Myocyte (in vitro differentiated cells): ENCODE measurements around the gene TMEM150A. TPM values are rescaled to one million over a fixed set of nuclear protein-coding genes. Genes with fewer than 3 reads are reported as not detected.
A peak's percentile ranks its signal among the peaks of the same experiment; 100 is the strongest.
"Not testable (repeated sequence)": the region's sequence is repeated elsewhere in the genome, so short reads cannot be mapped to it uniquely, and the experiment has no call there.

Source experiments
- DNase-seq: peaks from one replicate; pipeline ENCODE4 v3.0.0-alpha.2; 2012; ENCODE audit warnings: low read depth
- total RNA-seq: library from RNA; depleted of rRNA; stranded (reverse); fragments of >200 nt; gene quantifications from 2 replicates; pipeline ENCODE4 v1.2.3, GENCODE V29; 2014

The TMEM150A gene
- total RNA-seq, 1 donor from 2014 or later, result 22.7 TPM

DNA sequence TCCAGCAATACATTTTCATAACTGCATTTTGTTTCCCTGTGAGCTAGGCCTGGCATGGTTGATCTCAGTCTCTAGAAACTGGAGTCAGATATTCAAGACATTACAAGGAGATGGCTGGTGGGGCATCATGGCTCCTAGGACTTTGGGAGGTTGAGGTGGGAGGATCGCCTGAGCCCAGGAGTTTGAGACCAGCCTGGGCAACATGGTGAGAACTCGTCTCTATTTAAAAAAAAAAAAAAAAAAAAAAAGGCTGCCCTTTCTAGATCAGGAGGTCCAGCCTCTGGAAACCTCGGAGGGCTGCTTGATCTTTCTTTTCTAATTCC is 25.5 kb downstream of the TMEM150A start:
- DNase-seq, result no peak

DNA sequence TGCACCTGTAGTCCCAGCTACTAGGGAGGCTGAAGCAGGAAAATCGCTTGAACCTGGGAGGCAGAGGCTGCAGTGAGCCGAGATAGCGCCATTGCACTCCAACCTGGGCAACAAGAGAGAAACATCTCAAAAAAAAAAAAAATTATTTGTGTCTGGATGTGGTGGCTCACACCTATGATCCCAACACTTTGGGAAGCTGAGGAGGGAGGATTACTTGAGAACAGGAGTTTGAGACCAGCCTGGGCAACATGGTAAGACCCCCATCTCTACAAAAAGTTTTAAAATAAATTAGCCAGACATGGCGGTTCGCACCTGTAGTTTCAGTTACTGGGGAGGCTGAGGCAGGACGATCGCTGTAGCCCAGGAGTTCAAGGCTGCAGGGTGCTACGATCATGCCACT is 26.8 kb downstream of the TMEM150A start:
- DNase-seq, result no peak

DNA sequence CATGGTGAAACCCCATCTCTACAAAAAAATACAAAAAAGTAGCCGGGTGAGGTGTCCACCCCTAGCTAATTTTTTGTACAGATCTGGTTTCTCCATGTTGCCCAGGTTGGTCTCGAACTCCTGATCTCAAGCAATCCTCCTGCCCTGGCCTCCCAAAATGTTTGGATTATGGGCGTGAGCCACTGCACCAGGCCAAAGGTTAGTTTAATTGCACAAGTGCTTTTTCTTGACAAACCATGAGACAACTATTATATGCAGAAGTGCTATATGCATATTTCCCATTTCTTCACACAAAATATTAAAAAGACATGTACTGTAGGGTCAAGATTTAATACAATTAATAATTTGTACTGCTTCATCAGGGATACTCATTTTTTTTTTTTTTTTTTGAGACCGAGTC is 36.2 kb downstream of the TMEM150A start:
- no peak for DNase-seq

DNA sequence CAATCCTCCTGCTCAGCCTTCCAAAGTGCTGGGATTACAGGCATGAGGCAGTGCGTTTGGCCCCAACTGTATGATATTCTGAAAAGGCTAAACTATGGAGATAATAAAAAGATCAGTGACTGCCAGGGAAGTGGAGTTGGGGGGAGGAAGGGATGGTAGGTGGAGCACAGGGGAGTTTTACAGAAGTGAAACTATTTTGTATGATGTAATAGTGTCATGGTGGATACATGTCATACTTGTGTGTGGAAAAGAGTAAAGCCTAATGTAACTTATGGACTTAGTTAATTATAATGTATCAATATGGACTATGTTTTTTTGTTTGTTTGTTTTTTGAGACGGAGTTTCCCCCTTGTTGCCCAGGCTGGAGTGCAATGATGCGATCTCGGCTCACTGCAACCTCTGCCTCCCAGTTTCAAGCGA is 38.3 kb downstream of the TMEM150A start:
- no peak for DNase-seq

DNA sequence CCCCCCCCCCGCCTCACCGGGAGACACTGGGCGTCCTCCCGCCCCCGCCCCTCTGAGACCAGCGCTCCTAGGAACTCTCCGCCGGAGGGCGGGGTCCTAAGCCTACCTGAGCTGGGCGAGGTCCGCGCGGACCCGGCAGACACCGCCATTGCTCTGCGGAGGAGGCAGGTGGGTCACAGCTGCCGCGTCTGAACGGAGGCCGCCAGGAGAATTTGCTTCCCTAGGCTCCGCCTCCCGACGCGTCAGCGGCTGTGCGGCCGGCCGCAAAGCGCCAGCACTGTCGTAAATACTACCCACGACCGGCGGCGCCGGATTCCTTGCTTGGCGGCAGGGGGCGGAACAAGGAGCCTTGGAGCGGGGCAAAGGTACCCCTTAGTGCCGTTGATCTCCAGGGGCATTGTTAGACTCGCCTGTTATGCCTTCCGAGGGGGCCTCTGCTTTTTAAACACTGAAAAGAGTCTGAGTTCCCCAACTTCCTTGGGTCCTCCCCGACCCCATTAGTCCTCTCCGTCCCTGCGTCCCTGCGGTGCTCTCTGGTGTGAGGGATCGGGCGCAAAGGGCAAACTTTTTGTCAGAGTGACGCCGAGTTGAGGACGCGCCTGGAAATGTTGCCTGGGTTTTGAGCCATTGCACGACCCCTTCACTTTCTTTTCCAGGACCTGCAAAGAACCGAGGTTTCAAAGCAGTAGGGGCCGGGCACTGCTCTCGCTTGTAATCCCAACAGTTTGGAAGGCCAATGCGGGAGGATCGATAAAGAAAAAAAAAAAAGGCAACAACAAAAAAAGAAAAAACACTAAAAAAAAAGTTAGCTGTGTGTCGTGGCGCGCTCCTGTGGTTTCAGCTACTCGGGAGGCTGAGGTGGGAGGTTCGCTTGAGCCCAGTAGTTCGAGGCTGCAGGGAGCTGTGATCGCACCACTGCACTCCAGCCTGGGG is 41.0 kb downstream of the TMEM150A start, which contains the start of gene GGCX:
TSS of gene GGCX (minus strand) at position 214 of the 933 bp plus-strand sequence. CDS start at position 149, 65 bp downstream.
- peak; percentile 96 for DNase-seq

DNA sequence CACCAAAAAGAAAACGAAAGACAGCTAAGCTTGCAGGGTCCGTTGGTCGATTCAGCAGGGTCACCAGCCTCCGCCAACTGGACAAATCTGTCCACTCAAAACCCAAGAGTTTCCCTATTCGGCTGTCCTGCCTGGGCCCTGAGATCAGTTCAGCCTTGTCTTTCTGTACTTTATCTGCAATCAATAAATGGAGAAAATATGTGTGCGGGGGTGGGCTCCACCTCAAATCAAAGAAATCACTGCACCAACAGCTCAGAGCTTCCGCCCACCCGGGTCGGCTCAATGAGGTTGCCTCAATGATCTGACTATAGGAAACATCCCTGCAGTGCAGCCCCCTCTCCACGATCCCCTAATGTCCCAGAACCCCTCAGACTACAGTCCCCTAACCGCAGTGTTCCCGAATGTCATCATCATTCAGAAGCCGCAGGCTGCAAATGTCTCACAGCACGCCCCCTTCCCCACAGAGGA is 41.7 kb downstream of the TMEM150A start:
- DNase-seq, result no peak

DNA sequence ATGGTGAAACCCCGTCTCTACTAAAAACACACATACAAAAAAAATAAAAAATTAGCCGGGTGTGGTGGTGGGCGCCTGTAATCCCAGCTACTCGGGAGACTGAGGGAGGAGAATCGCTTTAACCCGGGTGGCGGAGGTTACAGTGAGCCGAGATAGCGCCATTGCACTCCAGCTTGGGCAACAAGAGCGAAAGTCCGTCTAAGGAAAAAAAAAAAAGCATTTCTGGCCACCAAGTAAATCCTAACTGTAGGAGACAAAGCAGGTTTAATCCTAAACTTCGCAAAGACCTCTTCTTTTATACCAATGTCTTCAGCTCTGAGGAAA is 42.1 kb downstream of the TMEM150A start:
- DNase-seq, result not testable (repeated sequence)

DNA sequence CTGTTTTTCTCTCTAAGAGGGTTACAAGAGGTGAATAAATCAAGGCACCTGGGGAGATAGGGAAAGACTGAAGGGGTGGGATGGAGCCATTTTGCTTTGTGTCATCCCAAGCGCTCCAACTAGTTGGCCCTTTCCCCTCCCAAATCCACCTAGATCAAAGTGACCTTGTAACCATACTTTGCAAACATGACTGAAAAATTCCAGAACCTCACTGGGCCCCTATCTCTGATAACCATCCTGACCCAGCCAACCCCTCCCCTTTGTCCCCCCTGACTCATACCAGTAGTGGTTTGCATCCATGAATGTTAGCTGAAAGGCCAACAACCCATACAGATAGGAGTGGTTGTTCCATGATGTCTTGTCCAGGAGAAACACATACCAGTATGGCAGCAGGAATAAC is 44.3 kb downstream of the TMEM150A start:
- no peak for DNase-seq

DNA sequence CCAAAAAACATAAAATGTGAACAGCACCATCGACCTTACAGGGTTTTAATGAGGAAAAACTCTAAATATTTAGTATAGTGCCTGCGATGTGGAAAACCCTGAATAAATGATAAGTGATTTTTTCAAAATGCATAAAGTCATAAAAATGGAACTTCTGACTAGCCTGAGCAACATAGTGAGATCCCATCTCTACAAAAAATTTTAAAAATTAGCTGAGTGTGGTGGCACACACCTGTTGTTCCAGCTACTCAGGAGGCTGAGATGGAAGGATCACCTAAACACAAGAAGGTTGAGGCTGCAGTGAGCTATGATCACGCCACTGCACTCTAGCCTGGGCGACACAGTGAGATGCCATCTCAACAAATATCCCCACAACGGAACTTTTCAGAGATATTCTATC is 45.4 kb downstream of the TMEM150A start:
- no peak for DNase-seq

DNA sequence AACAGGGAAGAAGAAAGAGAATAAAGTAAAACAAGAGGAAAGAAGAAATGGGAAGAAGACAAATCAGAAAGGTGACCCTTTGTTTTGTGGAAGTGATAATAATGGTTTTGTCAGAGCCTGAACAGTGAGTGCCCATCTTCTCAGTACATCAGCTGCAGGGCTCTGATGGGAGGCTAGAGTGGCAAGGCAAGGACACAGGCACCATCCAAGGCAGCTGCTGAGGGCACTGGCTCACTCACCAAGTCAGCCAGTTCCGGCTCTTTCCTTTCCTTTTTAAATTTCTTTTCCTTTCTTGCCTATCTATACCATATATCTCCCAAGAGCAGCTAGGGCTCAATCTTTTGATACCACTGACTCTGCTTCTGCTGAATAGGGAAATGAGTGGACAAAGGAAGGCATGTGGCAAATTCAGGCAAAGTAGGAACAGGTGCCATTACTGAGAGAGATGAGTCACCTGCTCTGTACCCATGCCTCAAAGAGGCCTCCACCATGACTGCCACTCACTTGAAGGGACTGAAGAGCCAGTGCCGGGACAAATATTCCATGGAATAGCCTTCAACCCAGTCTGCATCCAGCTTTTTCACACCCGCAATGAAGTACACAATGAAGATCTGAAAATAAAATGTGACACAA is 47.4 kb downstream of the TMEM150A start:
- DNase-seq, result peak; percentile 83

DNA sequence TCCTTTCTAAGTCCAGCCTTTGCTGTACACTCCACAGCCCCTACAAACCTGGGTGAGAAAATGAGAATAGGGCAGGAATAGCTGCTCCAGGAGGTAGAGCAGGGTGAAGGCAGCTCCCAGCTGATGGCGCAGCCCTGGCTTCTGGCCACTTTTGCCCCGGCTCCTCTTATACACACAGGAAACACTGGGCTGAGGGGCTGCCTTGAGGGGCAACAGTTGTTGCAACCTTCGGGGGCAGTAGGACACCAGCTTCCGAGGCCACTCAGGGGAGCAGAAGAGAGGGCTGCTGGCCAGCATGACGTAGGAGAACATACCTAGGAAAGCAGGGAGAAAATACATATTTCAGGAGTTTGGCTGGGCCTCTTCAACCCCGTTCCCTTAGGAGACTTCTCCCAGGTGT is 49.3 kb downstream of the TMEM150A start:
- no peak for DNase-seq

DNA sequence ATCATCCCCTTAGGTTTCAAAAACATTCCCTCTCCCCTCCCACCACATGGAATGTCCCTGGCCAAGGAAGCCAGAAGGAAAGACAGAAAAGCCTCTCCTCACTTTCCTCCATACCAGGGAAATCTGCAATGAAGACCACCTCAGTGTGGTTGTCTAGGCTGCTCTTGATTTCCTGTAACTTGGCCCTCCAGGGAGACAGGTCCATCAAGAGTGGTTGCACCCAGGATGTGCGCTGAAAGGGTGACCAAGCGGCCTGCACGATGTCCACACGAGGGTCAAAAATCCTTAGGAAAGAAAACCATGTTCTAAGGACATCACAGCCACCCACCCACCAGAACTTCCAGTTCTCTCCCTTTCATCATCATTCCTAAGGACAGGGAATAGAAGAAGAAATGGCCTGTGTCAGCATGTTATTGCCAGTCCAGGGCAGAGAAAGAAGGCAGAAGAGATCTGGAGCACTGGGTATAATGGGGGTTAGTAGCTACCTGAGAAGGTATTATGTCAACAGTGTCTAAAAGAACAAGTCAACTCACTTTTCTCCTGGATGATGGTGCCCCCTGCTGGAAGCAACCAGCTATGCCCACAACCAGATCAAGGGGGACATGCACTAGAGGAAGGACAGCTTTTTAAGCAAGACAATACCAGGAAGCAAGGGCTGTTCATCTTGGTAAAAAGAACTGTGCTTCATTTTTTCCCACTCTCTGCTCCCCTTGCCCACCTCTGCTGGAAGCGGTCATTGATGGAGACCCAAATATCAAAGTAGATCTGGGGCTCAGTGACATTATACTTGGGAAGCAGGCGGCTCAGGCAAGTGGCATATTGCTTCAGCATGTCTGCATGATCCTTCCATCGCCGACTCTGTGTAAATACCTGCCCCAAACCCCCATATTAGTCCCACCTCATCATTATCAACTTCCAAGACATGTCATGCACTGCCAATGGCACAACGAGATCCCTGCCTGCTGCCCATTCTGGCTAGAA is 50.5 kb downstream of the TMEM150A start:
- peak; percentile 86 for DNase-seq

DNA sequence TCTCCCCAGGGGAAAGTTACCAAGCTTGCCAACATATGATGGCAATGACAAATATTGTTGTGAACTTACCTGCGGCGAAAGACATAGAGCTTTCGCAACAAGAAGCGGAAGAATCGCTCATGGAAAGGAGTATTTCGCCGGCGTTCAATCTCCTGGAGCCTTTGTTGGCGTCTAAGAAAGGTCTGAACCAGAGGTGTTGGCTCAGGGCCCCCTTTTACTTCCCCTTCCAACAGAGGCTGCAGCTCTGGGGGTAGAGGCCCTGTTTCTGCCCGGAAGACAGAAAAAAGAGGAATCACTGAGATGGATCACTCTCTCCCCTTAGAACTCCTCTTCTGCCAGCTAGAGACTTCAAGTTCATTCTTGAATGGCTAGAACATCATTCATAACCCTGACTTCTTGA is 52.0 kb downstream of the TMEM150A start:
- no peak for DNase-seq

DNA sequence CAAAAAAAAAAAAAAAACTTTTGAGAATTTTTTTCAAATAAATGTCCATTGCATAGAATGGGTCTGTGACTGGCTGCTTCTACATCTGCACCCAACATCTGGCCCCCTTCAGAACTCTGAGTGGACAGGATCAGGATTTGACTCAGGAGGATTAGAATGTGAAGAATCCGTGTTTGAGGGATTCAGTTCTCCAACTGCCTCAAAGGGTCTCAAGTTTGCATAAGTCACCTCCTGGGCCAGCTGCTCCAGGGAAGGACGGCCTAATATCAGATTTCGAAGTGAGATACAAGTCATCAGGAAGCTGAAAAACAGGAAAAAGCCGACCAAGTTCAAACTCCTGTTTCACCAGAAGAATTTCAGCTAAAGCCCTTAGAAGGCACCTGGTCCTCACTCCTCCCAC is 52.7 kb downstream of the TMEM150A start:
- DNase-seq, result peak; percentile 96

DNA sequence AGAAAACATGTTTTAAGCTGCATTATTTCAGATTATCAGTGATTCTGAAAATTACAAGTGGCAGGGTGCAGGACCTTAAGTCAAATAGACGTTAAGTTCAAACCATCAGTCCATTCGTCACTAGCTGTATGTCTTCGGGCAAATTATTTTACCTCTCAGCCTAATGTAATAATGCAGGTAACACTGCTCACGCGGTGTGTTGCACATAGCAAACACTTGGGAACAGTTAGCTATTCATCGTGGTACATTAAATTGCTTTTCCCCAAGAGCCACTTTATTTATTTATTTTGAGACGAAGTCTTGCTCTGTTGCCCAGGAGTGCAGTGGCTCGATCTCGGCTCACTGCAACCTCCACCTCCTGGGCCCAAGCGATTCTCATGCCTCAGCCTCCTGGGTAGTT is 53.4 kb downstream of the TMEM150A start:
- DNase-seq, result peak; percentile 26

DNA sequence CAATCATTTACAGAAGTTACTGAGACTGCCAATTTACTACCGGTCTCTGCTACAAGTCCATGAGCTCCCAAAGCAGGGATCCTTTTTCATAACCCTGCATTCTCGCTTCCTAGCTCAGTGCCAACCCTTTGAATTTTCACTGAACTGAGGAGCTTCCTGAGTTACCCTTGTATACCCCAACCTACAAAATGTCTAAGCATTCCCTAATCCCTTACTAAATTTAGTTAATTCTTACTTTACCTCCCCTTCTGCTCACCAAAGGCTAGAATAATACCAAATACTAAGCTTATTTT is 53.9 kb downstream of the TMEM150A start:
- no peak for DNase-seq

Other genes with a start within 250 kb of the TMEM150A start
- gene RETSAT, start 248.2 kb downstream of the TMEM150A start, total RNA-seq, result 37.4 and 39.9 TPM in 2 replicates
- gene ELMOD3, start 247.9 kb downstream of the TMEM150A start, total RNA-seq, result 19.4 and 28.6 TPM in 2 replicates
- 53.7 and 59.0 TPM in 2 replicates for gene CAPG, start 192.3 kb downstream of the TMEM150A start, total RNA-seq
- gene SH2D6, start 184.0 kb downstream of the TMEM150A start, total RNA-seq, result 4.9 and 5.3 TPM in 2 replicates
- 211 and 302 TPM in 2 replicates for gene MAT2A, start 63.5 kb downstream of the TMEM150A start, total RNA-seq
- gene GGCX, start 41.2 kb downstream of the TMEM150A start, total RNA-seq, result 78.1 and 129 TPM in 2 replicates
- 9.5 and 9.8 TPM in 2 replicates for gene VAMP8, start 25.1 kb downstream of the TMEM150A start, total RNA-seq
- 127 and 153 TPM in 2 replicates for gene VAMP5, start 18.3 kb downstream of the TMEM150A start, total RNA-seq
- gene RNF181, start 7.0 kb downstream of the TMEM150A start, total RNA-seq, result 174 and 313 TPM in 2 replicates
- 20.2 and 28.5 TPM in 2 replicates for gene C2orf68, start 9.4 kb upstream of the TMEM150A start, total RNA-seq
- 47.7 and 81.2 TPM in 2 replicates for gene USP39, start 13.5 kb upstream of the TMEM150A start, total RNA-seq
- gene SFTPB, start 65.5 kb upstream of the TMEM150A start, total RNA-seq, result not detected in 2 replicates
- gene GNLY, start 91.7 kb upstream of the TMEM150A start, total RNA-seq, result 1.4 TPM in 1 of 2 replicates, not detected in the other
- gene ATOH8, start 151.3 kb upstream of the TMEM150A start, total RNA-seq, result 7.2 and 8.3 TPM in 2 replicates